HEK293 (cell line): ENCODE results near the gene KCNK4.

Experiments
- CTCF ChIA-PET: fragments of 350-600 bp; formaldehyde crosslinking; extraction: SDS; loops from one replicate; lab custom pipeline; 2021; ENCODE audit warnings: antibody characterized with exemption; lab: Yijun Ruan, JAX
- POLR2A ChIA-PET: fragments of 300-600 bp; formaldehyde crosslinking; extraction: SDS; loops from one replicate; lab custom pipeline; 2020; ENCODE audit warnings: antibody characterized with exemption, inconsistent platforms; lab: Yijun Ruan, JAX
- H3K27ac ChIP-seq: fragments of 200-500 bp; sonication (Bioruptor generic); 2 replicates; pipeline ENCODE4 v1.5.1; 2014; ENCODE audit warnings: low read depth, low read length, control low read depth, inconsistent platforms; ENCODE audit errors: extremely low read depth
- H3K36me3 ChIP-seq, 2 experiments: fragments of 200-500 bp in 1 of 2; sonication (Bioruptor generic) in 1 of 2; 1 replicate in 1 of 2; 2 replicates in 1 of 2; pipeline ENCODE4 v1.5.1; 2014 to 2017; ENCODE audit warnings: inconsistent platforms in 2 of 2, low read length in 2 of 2; ENCODE audit not compliant: control insufficient read depth in 2 of 2, insufficient read depth in 1 of 2
- H3K4me1 ChIP-seq: fragments of 200-500 bp; sonication (Bioruptor generic); 2 replicates; pipeline ENCODE4 v1.5.1; 2014; ENCODE audit warnings: mild to moderate bottlenecking, low read length, inconsistent platforms; ENCODE audit not compliant: control insufficient read depth, insufficient read depth
- H3K4me3 ChIP-seq: 2 replicates; pipeline ENCODE4 v1.5.1; 2011; ENCODE audit warnings: low read depth, mild to moderate bottlenecking, control low read depth, low read length, moderate library complexity
- H3K9me3 ChIP-seq: fragments of 200-500 bp; sonication (Bioruptor generic); 2 replicates; pipeline ENCODE4 v1.5.1; 2014; ENCODE audit warnings: low read depth, low read length, inconsistent platforms; ENCODE audit not compliant: control insufficient read depth, insufficient read depth
- IKZF3 ChIP-seq: fragments of 450-650 bp; IDR thresholded peaks from 2 replicates; pipeline ENCODE4 v1.5.0; 2018; ENCODE audit warnings: missing biosample characterization, mild to moderate bottlenecking, missing genetic modification characterization, moderate library complexity
- KLF16 ChIP-seq: fragments of 450-650 bp; formaldehyde crosslinking; IDR thresholded peaks from 2 replicates; pipeline ENCODE4 v1.5.1; 2017; ENCODE audit warnings: missing biosample characterization, missing genetic modification characterization
- REPIN1 ChIP-seq: fragments of 450-650 bp; formaldehyde crosslinking; IDR thresholded peaks from 2 replicates; pipeline ENCODE4 v1.5.1; 2017; ENCODE audit warnings: missing biosample characterization, missing genetic modification characterization, low read depth
- TRIM28 ChIP-seq: IDR thresholded peaks from 2 replicates; pipeline ENCODE4 v1.6.1; 2011; ENCODE audit warnings: low read length, control low read depth, borderline replicate concordance
- ZNF112 ChIP-seq: fragments of 450-650 bp; formaldehyde crosslinking; IDR thresholded peaks from 2 replicates; pipeline ENCODE4 v1.5.0; 2017; ENCODE audit warnings: missing biosample characterization, missing genetic modification characterization
- ZNF155 ChIP-seq: fragments of 450-650 bp; formaldehyde crosslinking; IDR thresholded peaks from 2 replicates; pipeline ENCODE4 v1.5.1; 2016; ENCODE audit warnings: missing biosample characterization, missing genetic modification characterization
- ZNF157 ChIP-seq: fragments of 450-650 bp; formaldehyde crosslinking; IDR thresholded peaks from 2 replicates; pipeline ENCODE4 v1.5.1; 2016; ENCODE audit warnings: missing biosample characterization, missing genetic modification characterization
- ZNF174 ChIP-seq: fragments of 450-650 bp; formaldehyde crosslinking; IDR thresholded peaks from 2 replicates; pipeline ENCODE4 v1.5.0; 2017; ENCODE audit warnings: missing biosample characterization, mild to moderate bottlenecking, missing genetic modification characterization
- ZNF529 ChIP-seq: fragments of 450-650 bp; formaldehyde crosslinking; IDR thresholded peaks from 2 replicates; pipeline ENCODE4 v1.5.1; 2017; ENCODE audit warnings: missing genetic modification characterization, missing biosample characterization; ENCODE audit not compliant: insufficient replicate concordance
- ZNF558 ChIP-seq: fragments of 450-650 bp; formaldehyde crosslinking; IDR thresholded peaks from 2 replicates; pipeline ENCODE4 v1.5.1; 2016; ENCODE audit warnings: missing biosample characterization, missing genetic modification characterization
- ZNF747 ChIP-seq: fragments of 450-650 bp; formaldehyde crosslinking; IDR thresholded peaks from 2 replicates; pipeline ENCODE4 v1.5.1; 2016; ENCODE audit warnings: missing biosample characterization, missing genetic modification characterization
- ZNF76 ChIP-seq: fragments of 450-650 bp; formaldehyde crosslinking; IDR thresholded peaks from 2 replicates; pipeline ENCODE4; 2016; ENCODE audit warnings: low read depth, missing biosample characterization, missing genetic modification characterization, borderline replicate concordance
- ZNF768 ChIP-seq: fragments of 450-650 bp; formaldehyde crosslinking; IDR thresholded peaks from 2 replicates; pipeline ENCODE4 v1.5.1; 2018; ENCODE audit warnings: missing biosample characterization, mild to moderate bottlenecking, missing genetic modification characterization
- ZNF791 ChIP-seq: fragments of 450-650 bp; formaldehyde crosslinking; IDR thresholded peaks from 2 replicates; pipeline ENCODE4 v1.5.1; 2016; ENCODE audit warnings: missing biosample characterization, missing genetic modification characterization
- ZSCAN23 ChIP-seq: fragments of 450-650 bp; formaldehyde crosslinking; IDR thresholded peaks from 2 replicates; pipeline ENCODE4 v1.5.1; 2016; ENCODE audit warnings: missing biosample characterization, missing genetic modification characterization
- TF ChIP-seq, protein P1 (sequence below): fragments of 450-650 bp; formaldehyde crosslinking; IDR thresholded peaks from 2 replicates; pipeline ENCODE4 v1.5.1; 2016; ENCODE audit warnings: missing biosample characterization, missing genetic modification characterization
- TF ChIP-seq, protein P2 (sequence below): fragments of 450-650 bp; formaldehyde crosslinking; IDR thresholded peaks from 2 replicates; pipeline ENCODE4 v1.5.1; 2016; ENCODE audit warnings: missing biosample characterization, missing genetic modification characterization
- TF ChIP-seq, protein P3 (sequence below): fragments of 450-650 bp; formaldehyde crosslinking; IDR thresholded peaks from 2 replicates; pipeline ENCODE4 v1.5.1; 2016; ENCODE audit warnings: missing biosample characterization, missing genetic modification characterization
- TF ChIP-seq, protein P4 (sequence below): fragments of 450-650 bp; formaldehyde crosslinking; conservative IDR thresholded peaks from 2 replicates; pipeline ENCODE4 v1.5.1; 2016; ENCODE audit warnings: low read depth, missing biosample characterization, missing genetic modification characterization
- TF ChIP-seq, protein P5 (sequence below): fragments of 450-650 bp; formaldehyde crosslinking; IDR thresholded peaks from 2 replicates; pipeline ENCODE4 v1.5.1; 2016; ENCODE audit warnings: missing biosample characterization, missing genetic modification characterization, borderline replicate concordance
- TF ChIP-seq, protein P6 (sequence below): fragments of 450-650 bp; formaldehyde crosslinking; IDR thresholded peaks from 2 replicates; pipeline ENCODE4 v1.5.1; 2016; ENCODE audit warnings: missing biosample characterization, missing genetic modification characterization

The KCNK4 gene

DNA sequence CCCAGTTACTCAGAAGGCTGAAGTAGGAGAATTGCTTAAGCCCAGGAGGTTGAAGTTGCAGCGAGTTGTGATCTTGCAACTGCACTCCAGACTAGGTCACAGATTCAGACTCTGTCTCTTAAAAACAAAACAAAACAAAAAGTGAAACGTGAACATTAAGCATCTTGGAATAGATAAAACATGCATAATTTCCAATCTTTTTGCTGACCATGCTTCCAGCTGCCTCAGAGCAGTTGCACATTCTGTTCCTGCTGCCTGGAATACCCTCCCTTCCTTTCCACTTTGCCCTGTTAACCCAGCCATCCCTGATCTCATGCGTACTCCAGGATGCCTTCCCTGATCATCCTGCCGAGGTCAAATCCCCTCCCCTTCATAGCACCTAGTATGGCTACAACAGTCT, 48.2 kb downstream of the KCNK4 start:
- H3K27ac ChIP-seq = no peak overlapping the region
- TF ChIP-seq ZNF791 = no peak
- no peak for TF ChIP-seq REPIN1
- TF ChIP-seq, protein P1, sequence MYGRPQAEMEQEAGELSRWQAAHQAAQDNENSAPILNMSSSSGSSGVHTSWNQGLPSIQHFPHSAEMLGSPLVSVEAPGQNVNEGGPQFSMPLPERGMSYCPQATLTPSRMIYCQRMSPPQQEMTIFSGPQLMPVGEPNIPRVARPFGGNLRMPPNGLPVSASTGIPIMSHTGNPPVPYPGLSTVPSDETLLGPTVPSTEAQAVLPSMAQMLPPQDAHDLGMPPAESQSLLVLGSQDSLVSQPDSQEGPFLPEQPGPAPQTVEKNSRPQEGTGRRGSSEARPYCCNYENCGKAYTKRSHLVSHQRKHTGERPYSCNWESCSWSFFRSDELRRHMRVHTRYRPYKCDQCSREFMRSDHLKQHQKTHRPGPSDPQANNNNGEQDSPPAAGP (tag by site-specific recombination) = no peak
- TF ChIP-seq ZNF558 (tag by site-specific recombination) = no peak
- TF ChIP-seq ZNF76 (tag by site-specific recombination) = no peak
- TF ChIP-seq, protein P2, sequence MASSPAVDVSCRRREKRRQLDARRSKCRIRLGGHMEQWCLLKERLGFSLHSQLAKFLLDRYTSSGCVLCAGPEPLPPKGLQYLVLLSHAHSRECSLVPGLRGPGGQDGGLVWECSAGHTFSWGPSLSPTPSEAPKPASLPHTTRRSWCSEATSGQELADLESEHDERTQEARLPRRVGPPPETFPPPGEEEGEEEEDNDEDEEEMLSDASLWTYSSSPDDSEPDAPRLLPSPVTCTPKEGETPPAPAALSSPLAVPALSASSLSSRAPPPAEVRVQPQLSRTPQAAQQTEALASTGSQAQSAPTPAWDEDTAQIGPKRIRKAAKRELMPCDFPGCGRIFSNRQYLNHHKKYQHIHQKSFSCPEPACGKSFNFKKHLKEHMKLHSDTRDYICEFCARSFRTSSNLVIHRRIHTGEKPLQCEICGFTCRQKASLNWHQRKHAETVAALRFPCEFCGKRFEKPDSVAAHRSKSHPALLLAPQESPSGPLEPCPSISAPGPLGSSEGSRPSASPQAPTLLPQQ (tag by site-specific recombination) = no peak
- TF ChIP-seq, protein P3, sequence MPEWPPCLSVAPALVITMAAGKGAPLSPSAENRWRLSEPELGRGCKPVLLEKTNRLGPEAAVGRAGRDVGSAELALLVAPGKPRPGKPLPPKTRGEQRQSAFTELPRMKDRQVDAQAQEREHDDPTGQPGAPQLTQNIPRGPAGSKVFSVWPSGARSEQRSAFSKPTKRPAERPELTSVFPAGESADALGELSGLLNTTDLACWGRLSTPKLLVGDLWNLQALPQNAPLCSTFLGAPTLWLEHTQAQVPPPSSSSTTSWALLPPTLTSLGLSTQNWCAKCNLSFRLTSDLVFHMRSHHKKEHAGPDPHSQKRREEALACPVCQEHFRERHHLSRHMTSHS = no peak
- TF ChIP-seq TRIM28 = no peak
- TF ChIP-seq, protein P4, sequence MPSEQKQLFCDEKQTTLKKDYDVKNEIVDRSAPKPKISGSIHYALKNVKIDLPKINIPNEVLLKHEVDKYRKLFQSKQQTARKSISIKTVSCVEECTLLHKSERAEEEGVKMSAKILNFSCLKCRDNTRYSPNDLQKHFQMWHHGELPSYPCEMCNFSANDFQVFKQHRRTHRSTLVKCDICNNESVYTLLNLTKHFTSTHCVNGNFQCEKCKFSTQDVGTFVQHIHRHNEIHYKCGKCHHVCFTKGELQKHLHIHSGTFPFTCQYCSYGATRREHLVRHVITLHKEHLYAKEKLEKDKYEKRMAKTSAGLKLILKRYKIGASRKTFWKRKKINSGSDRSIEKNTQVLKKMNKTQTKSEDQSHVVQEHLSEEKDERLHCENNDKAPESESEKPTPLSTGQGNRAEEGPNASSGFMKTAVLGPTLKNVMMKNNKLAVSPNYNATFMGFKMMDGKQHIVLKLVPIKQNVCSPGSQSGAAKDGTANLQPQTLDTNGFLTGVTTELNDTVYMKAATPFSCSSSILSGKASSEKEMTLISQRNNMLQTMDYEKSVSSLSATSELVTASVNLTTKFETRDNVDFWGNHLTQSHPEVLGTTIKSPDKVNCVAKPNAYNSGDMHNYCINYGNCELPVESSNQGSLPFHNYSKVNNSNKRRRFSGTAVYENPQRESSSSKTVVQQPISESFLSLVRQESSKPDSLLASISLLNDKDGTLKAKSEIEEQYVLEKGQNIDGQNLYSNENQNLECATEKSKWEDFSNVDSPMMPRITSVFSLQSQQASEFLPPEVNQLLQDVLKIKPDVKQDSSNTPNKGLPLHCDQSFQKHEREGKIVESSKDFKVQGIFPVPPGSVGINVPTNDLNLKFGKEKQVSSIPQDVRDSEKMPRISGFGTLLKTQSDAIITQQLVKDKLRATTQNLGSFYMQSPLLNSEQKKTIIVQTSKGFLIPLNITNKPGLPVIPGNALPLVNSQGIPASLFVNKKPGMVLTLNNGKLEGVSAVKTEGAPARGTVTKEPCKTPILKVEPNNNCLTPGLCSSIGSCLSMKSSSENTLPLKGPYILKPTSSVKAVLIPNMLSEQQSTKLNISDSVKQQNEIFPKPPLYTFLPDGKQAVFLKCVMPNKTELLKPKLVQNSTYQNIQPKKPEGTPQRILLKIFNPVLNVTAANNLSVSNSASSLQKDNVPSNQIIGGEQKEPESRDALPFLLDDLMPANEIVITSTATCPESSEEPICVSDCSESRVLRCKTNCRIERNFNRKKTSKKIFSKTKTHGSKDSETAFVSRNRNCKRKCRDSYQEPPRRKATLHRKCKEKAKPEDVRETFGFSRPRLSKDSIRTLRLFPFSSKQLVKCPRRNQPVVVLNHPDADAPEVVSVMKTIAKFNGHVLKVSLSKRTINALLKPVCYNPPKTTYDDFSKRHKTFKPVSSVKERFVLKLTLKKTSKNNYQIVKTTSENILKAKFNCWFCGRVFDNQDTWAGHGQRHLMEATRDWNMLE (tag by site-specific recombination) = no peak
- TF ChIP-seq ZNF747 (tag by site-specific recombination) = no peak
- TF ChIP-seq, all 188 proteins: peak for 0
- H3K4me1 ChIP-seq = no peaks in the 10 kb centered on the region
- H3K9me3 ChIP-seq = no peaks in the 10 kb centered on the region
- no peak overlapping the region for H3K4me3 ChIP-seq
- H3K36me3 ChIP-seq = no peaks in the 10 kb centered on the region
- CTCF ChIA-PET = interaction anchor here (0.5 to 9.6 kb wide), 4 partner anchors 17 to 422 kb away, joined by 3 to 81 read pairs (median 3); partner anchors contain the start of genes FKBP2 and RPS6KA4
- POLR2A ChIA-PET = no interaction called here

DNA sequence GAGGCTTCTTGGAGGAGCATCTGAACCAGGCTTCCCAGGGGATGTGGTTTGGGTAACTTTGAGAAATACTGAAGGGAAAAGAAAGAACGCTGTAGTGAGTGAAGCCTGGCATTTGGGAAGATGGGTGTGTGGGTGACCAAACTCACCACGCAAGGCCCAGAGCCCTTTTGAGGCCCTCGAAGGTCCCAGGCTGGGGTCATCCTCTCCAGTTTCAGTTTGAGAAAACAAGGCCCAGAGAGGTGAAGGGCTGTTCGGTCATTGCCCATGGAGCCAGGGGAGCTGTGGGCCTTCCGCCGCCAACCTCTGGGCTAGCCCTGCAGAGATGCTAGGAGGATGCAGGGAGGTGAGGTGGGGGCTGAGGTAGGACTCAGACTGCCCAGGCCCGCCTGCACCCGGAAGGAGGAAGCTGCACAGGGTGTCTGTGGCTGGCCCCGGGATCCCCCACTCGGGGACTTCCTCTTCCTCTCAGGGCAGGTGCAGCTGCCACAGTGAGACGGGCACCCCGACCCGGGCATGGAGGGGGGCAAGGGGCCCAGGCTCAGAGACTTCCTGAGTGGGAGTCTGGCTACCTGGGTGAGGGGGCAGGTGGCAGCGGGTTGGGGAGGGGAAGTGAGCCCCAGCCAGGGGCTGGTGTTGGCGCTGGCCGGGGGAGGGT, 48.8 kb downstream of the KCNK4 start, which contains the start of gene CCDC88B:
CCDC88B (plus strand) TSS at position 451 of the 655 bp plus-strand sequence; CDS start at position 514, 63 bp downstream.
- Histone ChIP-seq H3K27ac (no peak within 1 kb of the TSS), H3K4me3 (no peak within 1 kb of the TSS), H3K9me3 (no peaks in the 10 kb centered on the region), H3K36me3 (no peaks in the 10 kb centered on the region), H3K4me1 (no peaks in the 10 kb centered on the region)
- ChIA-PET POLR2A (no interaction called here), CTCF (interaction anchor here (0.5 to 7.9 kb wide), 4 partner anchors 15 to 221 kb away, joined by 3 to 86 read pairs (median 12); partner anchors contain the start of genes FKBP2, PRDX5 and TRMT112)
- TF ChIP-seq ZNF157 (tag by site-specific recombination) (no peak), ZNF529 (tag by site-specific recombination) (no peak), ZNF768 (tag by site-specific recombination) (no peak), ZNF174 (tag by site-specific recombination) (no peak), ZSCAN23 (no peak), ZNF155 (no peak), ZNF112 (tag by site-specific recombination) (no peak), IKZF3 (tag by site-specific recombination) (no peak), KLF16 (tag by site-specific recombination) (no peak)
- TF ChIP-seq, protein P5, sequence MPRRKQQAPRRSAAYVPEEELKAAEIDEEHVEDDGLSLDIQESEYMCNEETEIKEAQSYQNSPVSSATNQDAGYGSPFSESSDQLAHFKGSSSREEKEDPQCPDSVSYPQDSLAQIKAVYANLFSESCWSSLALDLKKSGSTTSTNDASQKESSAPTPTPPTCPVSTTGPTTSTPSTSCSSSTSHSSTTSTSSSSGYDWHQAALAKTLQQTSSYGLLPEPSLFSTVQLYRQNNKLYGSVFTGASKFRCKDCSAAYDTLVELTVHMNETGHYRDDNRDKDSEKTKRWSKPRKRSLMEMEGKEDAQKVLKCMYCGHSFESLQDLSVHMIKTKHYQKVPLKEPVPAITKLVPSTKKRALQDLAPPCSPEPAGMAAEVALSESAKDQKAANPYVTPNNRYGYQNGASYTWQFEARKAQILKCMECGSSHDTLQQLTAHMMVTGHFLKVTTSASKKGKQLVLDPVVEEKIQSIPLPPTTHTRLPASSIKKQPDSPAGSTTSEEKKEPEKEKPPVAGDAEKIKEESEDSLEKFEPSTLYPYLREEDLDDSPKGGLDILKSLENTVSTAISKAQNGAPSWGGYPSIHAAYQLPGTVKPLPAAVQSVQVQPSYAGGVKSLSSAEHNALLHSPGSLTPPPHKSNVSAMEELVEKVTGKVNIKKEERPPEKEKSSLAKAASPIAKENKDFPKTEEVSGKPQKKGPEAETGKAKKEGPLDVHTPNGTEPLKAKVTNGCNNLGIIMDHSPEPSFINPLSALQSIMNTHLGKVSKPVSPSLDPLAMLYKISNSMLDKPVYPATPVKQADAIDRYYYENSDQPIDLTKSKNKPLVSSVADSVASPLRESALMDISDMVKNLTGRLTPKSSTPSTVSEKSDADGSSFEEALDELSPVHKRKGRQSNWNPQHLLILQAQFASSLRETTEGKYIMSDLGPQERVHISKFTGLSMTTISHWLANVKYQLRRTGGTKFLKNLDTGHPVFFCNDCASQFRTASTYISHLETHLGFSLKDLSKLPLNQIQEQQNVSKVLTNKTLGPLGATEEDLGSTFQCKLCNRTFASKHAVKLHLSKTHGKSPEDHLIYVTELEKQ (tag by site-specific recombination) = no peak
- TF ChIP-seq, protein P6, sequence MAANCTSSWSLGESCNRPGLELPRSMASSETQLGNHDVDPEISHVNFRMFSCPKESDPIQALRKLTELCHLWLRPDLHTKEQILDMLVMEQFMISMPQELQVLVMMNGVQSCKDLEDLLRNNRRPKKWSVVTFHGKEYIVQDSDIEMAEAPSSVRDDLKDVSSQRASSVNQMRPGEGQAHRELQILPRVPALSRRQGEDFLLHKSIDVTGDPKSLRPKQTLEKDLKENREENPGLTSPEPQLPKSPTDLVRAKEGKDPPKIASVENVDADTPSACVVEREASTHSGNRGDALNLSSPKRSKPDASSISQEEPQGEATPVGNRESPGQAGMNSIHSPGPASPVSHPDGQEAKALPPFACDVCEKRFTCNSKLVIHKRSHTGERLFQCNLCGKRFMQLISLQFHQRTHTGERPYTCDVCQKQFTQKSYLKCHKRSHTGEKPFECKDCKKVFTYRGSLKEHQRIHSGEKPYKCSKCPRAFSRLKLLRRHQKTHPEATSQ (tag by site-specific recombination) = no peak
